Heart left ventricle (tissue), 16 donors: ENCODE data around the gene SLC38A2. TPM values are rescaled to one million over a fixed set of nuclear protein-coding genes. Genes with fewer than 3 reads are reported as not detected.

Experiments used
- ATAC-seq, 4 donors: fragments of 200-7000 bp; cut with Tn5 transposase; one replicate each; pipeline ENCODE4 v1.9.1; 2020 to 2022; ENCODE audit warnings: moderate library complexity in 4 of 4, mild to moderate bottlenecking in 3 of 4, moderate number of reproducible peaks in 1 of 4
- DNase-seq, 5 donors: peaks; one replicate each; pipeline ENCODE4 v3.0.0-alpha.2; 2020
- H3K27ac ChIP-seq, 12 donors: fragments of 200-600 bp; sonication (generic) in 4 of 12; one replicate each; pipeline versions ENCODE4 v1.5.0 to v1.8.0; 2016 to 2022; ENCODE audit warnings: mild to moderate bottlenecking in 2 of 12
- H3K27me3 ChIP-seq, 9 donors: fragments of 200-600 bp; sonication (generic) in 2 of 9; one replicate each; pipeline versions ENCODE4 v1.5.1 to v1.8.0; 2016 to 2022; ENCODE audit warnings: mild to moderate bottlenecking in 3 of 9
- H3K36me3 ChIP-seq, 9 donors: fragments of 200-600 bp; sonication (generic) in 2 of 9; one replicate each; pipeline versions ENCODE4 v1.5.0 to v1.8.0; 2018 to 2022; ENCODE audit warnings: mild to moderate bottlenecking in 2 of 9
- H3K4me1 ChIP-seq, 12 donors: fragments of 200-600 bp; sonication (generic) in 4 of 12; one replicate each; pipeline versions ENCODE4 v1.5.0 to v1.8.0; 2016 to 2022; ENCODE audit warnings: mild to moderate bottlenecking in 3 of 12
- H3K4me3 ChIP-seq, 12 donors: fragments of 200-600 bp; sonication (generic) in 4 of 12; one replicate each; pipeline versions ENCODE4 v1.5.0 to v1.8.0; 2017 to 2022; ENCODE audit warnings: mild to moderate bottlenecking in 9 of 12, moderate library complexity in 4 of 12
- H3K9me3 ChIP-seq, 12 donors: fragments of 200-600 bp; sonication (generic) in 4 of 12; one replicate each; pipeline versions ENCODE4 v1.5.0 to v1.8.0; 2016 to 2022; ENCODE audit warnings: mild to moderate bottlenecking in 1 of 12
- CTCF ChIP-seq, 12 donors: fragments of 200-600 bp; sonication (generic) in 4 of 12; IDR thresholded peaks; one replicate each; pipeline versions ENCODE4 v1.5.0 to v1.8.0; 2018 to 2022; ENCODE audit warnings: antibody characterized with exemption in 12 of 12, mild to moderate bottlenecking in 5 of 12
- POLR2A ChIP-seq, 2 donors: fragments of 450-650 bp; IDR thresholded peaks; one replicate each; pipeline ENCODE4 v1.6.1; 2017; ENCODE audit warnings: antibody characterized with exemption in 2 of 2, mild to moderate bottlenecking in 2 of 2, moderate library complexity in 2 of 2
- WGBS, 4 donors: extraction: QIAGEN DNeasy Blood & Tissue Kit in 2 of 4; methylation state at CpG; one replicate each; pipeline versions ENCODE4 v1.1.5 to v1.1.7; 2013 to 2018; 5-methylcytosine and 5-hydroxymethylcytosine counted together
- intact Hi-C, 10 donors: fragments of 100-400 bp; cut with DNase I; formaldehyde crosslinking; loops; one replicate each; pipeline versions ENCODE4 v1.11.1 to v1.14.2; 2022
- long read RNA-seq, 3 donors: library from polyadenylated mRNA; unstranded; transcript quantifications; one replicate each; pipeline ENCODE4 v2.0.0, GENCODE V29; 2020 to 2021
- polyA plus RNA-seq, 2 donors: library from polyadenylated mRNA; stranded (reverse); fragments of 200-250 nt; gene quantifications; one replicate each; pipeline ENCODE4 v1.2.3, GENCODE V29; 2013
- total RNA-seq, 9 donors: library from RNA; depleted of rRNA in 2 of 9; stranded (reverse); fragments of >200 nt in 2 of 9; fragmentation: NEBNext Ultra II Directional in 3 of 9; extraction: Animal tissue kit (Norgen Biotek cat#: 25700) in 3 of 9; gene quantifications; one replicate each; pipeline versions ENCODE4 v1.1.0 to v1.2.4, GENCODE V29; 2016 to 2023
- donor health status: ischemic (EF 13 %, LVEDD 7.1; RV severe dilation, severe dysfunction).
- donor health status: healthy with polysubstance abuse.
- donor health status: DM: no; HTN: yes; CAD: no.
- donor health status: DM: no; HTN: no; CAD: no.
- donor health status: ischemic (EF 25% LVEDD 6.9; RV normal size, moderate dysfunction).
- donor health status: ischemic (EF 25% LVEDD 5.7; RV mildly dilated, moderate dysfunction).
- donor health status: healthy.
- donor health status: DM: yes; HTN: yes; CAD: no.
- donor health status: ischemic (EF 35%, LVEDD 5.7; RV mildly dilated, moderate dysfunction).
- donor health status: nonischemic (EF 11% LVEDD 7.7; RV severe dilation, severe dysfunction).
- donor health status: DM: yes; HTN: yes; CAD: no.
- donor health status: PGD.
- donor health status: ischemic (EF 29% LVEDD 5.4; RV normal size, mild dysfunction).
- donor health status: nonischemic (EF 23%, LVEDD 6.1; RV moderate dilation, normal function).

SLC38A2 gene
- total RNA-seq (100 to 1,000 TPM in 7 of 9 donors, 10 to 100 TPM in 2; 82.1 to 373 (median 161) TPM), polyA plus RNA-seq (100 to 1,000 TPM in 1 of 2 donors, 10 to 100 TPM in 1; 39.7 to 195 TPM)
- long read RNA-seq, donor 1, full-length matches to known transcripts: 23 of 37 reads
- long read RNA-seq, donor 1, partial matches to known transcripts: 14 of 37 reads
- long read RNA-seq, donor 1, other reads (novel, unspliced or antisense): 0 of 37 reads
- long read RNA-seq, donor 2, full-length matches to known transcripts: 65 of 94 reads
- long read RNA-seq, donor 2, partial matches to known transcripts: 16 of 94 reads
- long read RNA-seq, donor 2, other reads (novel, unspliced or antisense): 13 of 94 reads
- long read RNA-seq, donor 3, full-length matches to known transcripts: 81 of 105 reads
- long read RNA-seq, donor 3, partial matches to known transcripts: 13 of 105 reads
- long read RNA-seq, donor 3, other reads (novel, unspliced or antisense): 11 of 105 reads

- ATAC-seq: peak; percentile 95 to 97 (median 96)
- Histone ChIP-seq H3K27me3 (no peaks in the 10 kb centered on the region), H3K36me3 (peaks cover 0 to 34% (median 31%) of the 10 kb centered on the region in 9 donors), H3K4me1 (peaks cover 6 to 45% (median 34%) of the 10 kb centered on the region in 12 donors), H3K9me3 (no peaks in the 10 kb centered on the region), H3K27ac (peak within 1 kb of the TSS; percentile 93 to 100 (median 97)), H3K4me3 (peak within 1 kb of the TSS; percentile 73 to 95 (median 88))
- DNase-seq: peak; percentile 98 to 99 (median 99)
- intact Hi-C loops: loop anchor here in 8 of 10 donors (1.0 to 10.0 kb wide), 13 partner anchors 11 to 380 kb away; partner anchors contain the start of genes SCAF11 (in 2 of the 8) and SLC38A1 (in 1 of the 8)
- TF ChIP-seq CTCF (IDR thresholded peaks at IDR 0.05): no peak
- peak; percentile 97 to 100 for TF ChIP-seq POLR2A (IDR thresholded peaks at IDR 0.05)
- WGBS, 4 donors: 0 to 1% (median 0%) methylated on average over 34 to 48 of the region's 48 CpGs
Measured at GRCh38 chr12:46372544-46373300, at the start of gene SLC38A2. TSS of gene SLC38A2 (minus strand) at chr12:46372773. CDS start at chr12:46371293, 1,480 bp downstream.

- intact Hi-C loops: no loop called here
- Histone ChIP-seq H3K27ac (no peak overlapping the region), H3K27me3 (no peaks in the 10 kb centered on the region), H3K36me3 (no peaks in the 10 kb centered on the region), H3K9me3 (no peaks in the 10 kb centered on the region), H3K4me1 (peaks cover 0 to 11% (median 0%) of the 10 kb centered on the region in 12 donors), H3K4me3 (no peak overlapping the region)
- DNase-seq: no peak
- ATAC-seq: no peak
- WGBS, 4 donors: 85 to 91% (median 86%) methylated on average over 1 of the region's 1 CpG
- TF ChIP-seq CTCF (IDR thresholded peaks at IDR 0.05) (no peak), POLR2A (IDR thresholded peaks at IDR 0.05) (no peak)
Measured at GRCh38 chr12:46419675-46420074, 47.1 kb upstream of the SLC38A2 start.

- no peaks in the 10 kb centered on the region for H3K27me3 ChIP-seq
- no peaks in the 10 kb centered on the region for H3K36me3 ChIP-seq
- H3K4me3 ChIP-seq: no peak overlapping the region
- 68 to 78% (median 74%) methylated on average over 4 of the region's 4 CpGs for WGBS, 4 donors
- DNase-seq (no peak), ATAC-seq (peak in 2 of 4 donors; percentile 47 to 66)
- intact Hi-C loops: no loop called here
- H3K9me3 ChIP-seq: no peaks in the 10 kb centered on the region
- no peak for TF ChIP-seq POLR2A (IDR thresholded peaks at IDR 0.05)
- TF ChIP-seq CTCF (IDR thresholded peaks at IDR 0.05): no peak
- peaks cover 0 to 25% (median 9%) of the 10 kb centered on the region in 12 donors for H3K4me1 ChIP-seq
- H3K27ac ChIP-seq: peak overlapping the region in 1 of 12 donors; percentile 6
Measured at GRCh38 chr12:46415552-46415951, 43.0 kb upstream of the SLC38A2 start.
